Endothelial cell of umbilical vein (primary cell): ENCODE data around the gene ZW10. TPM values are rescaled to one million over a fixed set of nuclear protein-coding genes. Genes with fewer than 3 reads are reported as not detected.

ENCODE experiments used
- BruUV-seq: library from RNA; stranded (reverse); fragments of 400-500 nt; replicated peaks from 2 replicates; lab custom pipeline; 2021; lab: Mats Ljungman, UMichigan
- CTCF ChIA-PET: fragments of 300-600, 350-600 bp; sonication (Branson Sonifier 250); formaldehyde crosslinking; loops from one replicate; lab custom pipeline; 2021; ENCODE audit warnings: antibody characterized with exemption, inconsistent platforms; lab: Charles Lee
- POLR2A ChIA-PET: fragments of 300-600, 350-600 bp; sonication (Branson Sonifier 250); formaldehyde crosslinking; loops from one replicate; lab custom pipeline; 2021; ENCODE audit warnings: antibody characterized with exemption, inconsistent platforms; lab: Charles Lee
- DNase-seq: peaks from one replicate; pipeline ENCODE4 v3.0.0-alpha.2; 2011; ENCODE audit warnings: low read depth, low spot score
- FAIRE-seq: peaks from 2 replicates; lab custom pipeline; 2011; peaks lifted over from hg19 to GRCh38; lab: Jason Lieb, UNC
- H2AFZ ChIP-seq: 2 replicates; pipeline ENCODE4 v1.6.0; 2012; ENCODE audit warnings: low read depth, low read length, control low read depth, inconsistent platforms
- H3K27ac ChIP-seq: 2 replicates; pipeline ENCODE4 v1.5.1; 2011; ENCODE audit warnings: low read depth, mild to moderate bottlenecking, control low read depth, low read length, moderate library complexity; ENCODE audit not compliant: insufficient read depth
- H3K27me3 ChIP-seq, 2 experiments: 2 replicates each; pipeline versions ENCODE4 v1.6.0 to v1.6.1; 2011; ENCODE audit warnings: low read length in 2 of 2, mixed read lengths in 1 of 2; ENCODE audit not compliant: control insufficient read depth in 2 of 2, insufficient read depth in 2 of 2
- H3K36me3 ChIP-seq, 2 experiments: 2 replicates in 1 of 2; 3 replicates in 1 of 2; pipeline ENCODE4 v1.5.1; 2011; ENCODE audit warnings: low read length in 2 of 2, mild to moderate bottlenecking in 1 of 2, moderate library complexity in 1 of 2; ENCODE audit not compliant: control insufficient read depth in 2 of 2, insufficient read depth in 2 of 2; ENCODE audit errors: extremely low read depth in 1 of 2
- H3K4me1 ChIP-seq: 3 replicates; pipeline ENCODE4 v1.5.1; 2011; ENCODE audit warnings: mild to moderate bottlenecking, low read length; ENCODE audit not compliant: control insufficient read depth, insufficient read depth; ENCODE audit errors: extremely low read depth
- H3K4me2 ChIP-seq: 2 replicates; pipeline ENCODE4 v1.6.1; 2011; ENCODE audit warnings: low read length, control low read depth, mixed read lengths; ENCODE audit not compliant: insufficient read depth
- H3K4me3 ChIP-seq, 3 experiments: fragments of 200-600 bp in 1 of 3; sonication (generic), shearing (Covaris generic) in 1 of 3; replicated peaks in 1 of 3; 2 replicates each; pipeline ENCODE4 v1.5.1; 2011 to 2016; ENCODE audit warnings: control low read depth in 3 of 3, low read length in 3 of 3, mild to moderate bottlenecking in 2 of 3, inconsistent platforms in 1 of 3, low read depth in 1 of 3, moderate library complexity in 1 of 3; ENCODE audit not compliant: insufficient read depth in 1 of 3
- H3K79me2 ChIP-seq: 2 replicates; pipeline ENCODE4 v1.6.0; 2012; ENCODE audit warnings: low read length, inconsistent platforms; ENCODE audit not compliant: control insufficient read depth, insufficient read depth
- H3K9ac ChIP-seq: replicated peaks from 2 replicates; pipeline ENCODE3; 2011; ENCODE audit warnings: low read length, control low read depth; ENCODE audit not compliant: insufficient read depth; ENCODE audit errors: extremely low read depth
- H3K9me1 ChIP-seq: replicated peaks from 3 replicates; pipeline ENCODE4 v1.6.0; 2011; ENCODE audit warnings: mild to moderate bottlenecking, low read length; ENCODE audit not compliant: control insufficient read depth, insufficient read depth; ENCODE audit errors: extremely low read depth
- H3K9me3 ChIP-seq: replicated peaks from 2 replicates; pipeline ENCODE4 v1.5.1; 2012; ENCODE audit warnings: low read length, inconsistent platforms; ENCODE audit not compliant: control insufficient read depth, insufficient read depth
- H4K20me1 ChIP-seq: replicated peaks from 2 replicates; pipeline ENCODE3; 2011; ENCODE audit warnings: mild to moderate bottlenecking, low read length; ENCODE audit not compliant: control insufficient read depth, insufficient read depth; ENCODE audit errors: extremely low read depth
- CTCF ChIP-seq, 2 donors: IDR thresholded peaks; 1 replicate in 1 of 2; 2 replicates in 1 of 2; pipeline ENCODE4 v1.5.1; 2011; ENCODE audit warnings: low read length in 2 of 2, mild to moderate bottlenecking in 2 of 2, moderate library complexity in 2 of 2, control low read depth in 1 of 2, inconsistent platforms in 1 of 2, low read depth in 1 of 2; ENCODE audit not compliant: insufficient read depth in 1 of 2; ENCODE audit errors: extremely low read depth in 1 of 2
- EZH2 ChIP-seq: IDR thresholded peaks from 2 replicates; pipeline ENCODE4 v1.6.1; 2012; ENCODE audit warnings: borderline replicate concordance, low read depth, mild to moderate bottlenecking, moderate library complexity, low read length, inconsistent platforms; ENCODE audit not compliant: severe bottlenecking
- FOS ChIP-seq: IDR thresholded peaks from 2 replicates; pipeline ENCODE4 v1.6.1; 2011; ENCODE audit warnings: mild to moderate bottlenecking, low read length, moderate library complexity, borderline replicate concordance; ENCODE audit not compliant: insufficient read depth
- GATA2 ChIP-seq: IDR thresholded peaks from 2 replicates; pipeline ENCODE4 v1.7.0; 2011; ENCODE audit warnings: low read depth, mild to moderate bottlenecking, moderate library complexity, mixed read lengths, low read length; ENCODE audit not compliant: insufficient read length, insufficient read depth
- JUN ChIP-seq: IDR thresholded peaks from 2 replicates; pipeline ENCODE4 v1.6.1; 2011; ENCODE audit warnings: borderline replicate concordance, low read depth; ENCODE audit not compliant: insufficient read length, insufficient read depth
- MYC ChIP-seq: IDR thresholded peaks from one replicate; pipeline ENCODE4 v1.6.1; 2011; ENCODE audit warnings: mild to moderate bottlenecking, low read depth, low read length
- POLR2A ChIP-seq: IDR thresholded peaks from 2 replicates; pipeline ENCODE4 v1.6.1; 2012; ENCODE audit warnings: low read depth, mild to moderate bottlenecking, control low read depth, low read length
- POLR2AphosphoS5 ChIP-seq: IDR thresholded peaks from 2 replicates; pipeline ENCODE4 v1.6.1; 2012; ENCODE audit warnings: low read depth, mild to moderate bottlenecking, control low read depth, low read length, moderate library complexity; ENCODE audit not compliant: insufficient read depth
- dilution Hi-C: fragments of 300-500 bp; cut with MboI; formaldehyde crosslinking; loops from one replicate; pipeline ENCODE4 v1.15.0; 2019; ENCODE audit warnings: low sequenced_read_pairs; ENCODE audit not compliant: extremely low pct_ligation_motif_present
- intact Hi-C: fragments of 100-400 bp; cut with micrococcal nuclease; formaldehyde crosslinking; loops from one replicate; pipeline ENCODE4 v1.10.0; 2022
- polyA plus RNA-seq, 4 experiments: library from polyadenylated mRNA; depleted of rRNA in 3 of 4; stranded (reverse) in 3 of 4; unstranded in 1 of 4; fragments of >200 nt; gene quantifications; 2 replicates each; pipeline versions ENCODE4 v1.2.1 to v1.2.3, GENCODE V29; 2011 to 2012; ENCODE audit warnings: missing spikeins in 1 of 4
- total RNA-seq: library from RNA; stranded (reverse); gene quantifications from 2 replicates; pipeline ENCODE4 v1.2.3, GENCODE V29; 2021
- TF ChIP-seq, protein P1 (sequence below): IDR thresholded peaks from 2 replicates; pipeline ENCODE4 v1.6.1; 2011; ENCODE audit not compliant: insufficient read depth, insufficient read length

ZW10 gene
- total and polyA plus RNA-seq, 2 donors (not counting 3 experiments of a cell fraction or from before 2014, with no cell fraction given): 7.5 to 22.1 TPM

- H3K36me3 ChIP-seq: no peaks in the 10 kb centered on the region
- no peaks in the 10 kb centered on the region for H3K79me2 ChIP-seq
- H3K9me3 ChIP-seq: no peaks in the 10 kb centered on the region
- TF ChIP-seq JUN: no peak
- TF ChIP-seq FOS: no peak
- no peak for TF ChIP-seq POLR2A
- peaks cover 8 to 15% of the 10 kb centered on the region in 2 experiments for H3K27me3 ChIP-seq
- CTCF ChIA-PET: interaction anchor here (0.8 to 2.0 kb wide), 7 partner anchors 9 to 56 kb away, joined by 3 to 5 read pairs (median 4); partner anchors contain the start of gene ZW10
- no peaks in the 10 kb centered on the region for H4K20me1 ChIP-seq
- intact Hi-C loops: no loop called here
- H3K4me1 ChIP-seq: no peaks in the 10 kb centered on the region
- H3K9me1 ChIP-seq: no peaks in the 10 kb centered on the region
- dilution Hi-C loops: no loop called here
- POLR2A ChIA-PET: no interaction called here
- H2AFZ ChIP-seq: no peak overlapping the region
- H3K4me3 ChIP-seq: no peak overlapping the region
- H3K9ac ChIP-seq: no peak overlapping the region
- FAIRE-seq (no peak), DNase-seq (no peak)
- H3K27ac ChIP-seq: no peak overlapping the region
- H3K4me2 ChIP-seq: no peak overlapping the region
- no TSS peak for BruUV-seq
Observed at GRCh38 chr11:113782134-113782533, 8.6 kb upstream of the ZW10 start.

DNA sequence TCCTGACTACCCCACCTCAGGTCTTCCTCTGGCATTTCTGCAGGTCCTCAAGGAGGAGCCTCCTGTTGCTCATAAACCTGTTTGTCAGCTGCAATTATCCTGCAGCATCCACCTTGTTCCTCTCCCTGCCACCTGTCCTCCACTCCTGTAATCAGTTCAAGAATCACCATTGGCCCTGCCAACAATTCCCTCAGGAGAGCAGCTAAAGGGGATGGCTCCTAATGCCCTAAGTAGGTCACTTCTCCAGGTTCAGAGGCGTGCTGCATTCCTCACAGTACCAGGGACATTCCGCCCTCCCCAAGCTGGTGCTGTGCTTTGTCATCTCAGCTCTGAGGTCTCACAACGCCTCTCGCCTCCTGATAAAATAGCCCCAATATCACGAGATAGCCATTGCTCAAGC lies 8.2 kb upstream of the ZW10 start:
- no peak overlapping the region for H3K4me2 ChIP-seq
- H3K36me3 ChIP-seq: no peaks in the 10 kb centered on the region
- H2AFZ ChIP-seq: no peak overlapping the region
- intact Hi-C loops: no loop called here
- no peak overlapping the region for H3K27ac ChIP-seq
- no peak for TF ChIP-seq POLR2A
- TF ChIP-seq, protein P1, sequence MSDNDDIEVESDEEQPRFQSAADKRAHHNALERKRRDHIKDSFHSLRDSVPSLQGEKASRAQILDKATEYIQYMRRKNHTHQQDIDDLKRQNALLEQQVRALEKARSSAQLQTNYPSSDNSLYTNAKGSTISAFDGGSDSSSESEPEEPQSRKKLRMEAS: no peak
- no peak for TF ChIP-seq EZH2
- no peak for TF ChIP-seq FOS
- no peak for TF ChIP-seq POLR2AphosphoS5
- no peak for TF ChIP-seq GATA2
- TF ChIP-seq MYC: no peak
- TF ChIP-seq JUN: no peak
- TF ChIP-seq CTCF (IDR thresholded peaks at IDR 0.05; ENCODE audit: extremely low read depth in 1 of 2, insufficient read depth in 1 of 2, low read depth in 1 of 2, low read length in 2 of 2): no peak
- no peaks in the 10 kb centered on the region for H4K20me1 ChIP-seq
- H3K4me3 ChIP-seq: no peak overlapping the region
- ChIA-PET CTCF (interaction anchor here (0.8 to 2.0 kb wide), 7 partner anchors 8 to 56 kb away, joined by 3 to 5 read pairs (median 4); partner anchors contain the start of gene ZW10), POLR2A (no interaction called here)
- no peak for DNase-seq
- dilution Hi-C loops: no loop called here
- H3K79me2 ChIP-seq: no peaks in the 10 kb centered on the region
- no peak overlapping the region for H3K9ac ChIP-seq
- H3K9me3 ChIP-seq: no peaks in the 10 kb centered on the region
- H3K27me3 ChIP-seq: peaks cover 10 to 15% of the 10 kb centered on the region in 2 experiments
- no peaks in the 10 kb centered on the region for H3K9me1 ChIP-seq
- BruUV-seq: no TSS peak
- FAIRE-seq: no peak
- no peaks in the 10 kb centered on the region for H3K4me1 ChIP-seq
